Dermis microvascular lymphatic vessel endothelial cell (primary cell): ENCODE data around the gene PAQR3. TPM values are rescaled to one million over a fixed set of nuclear protein-coding genes. Genes with fewer than 3 reads are reported as not detected.

Source experiments
- DNase-seq, 2 donors: peaks; one replicate each; pipeline versions ENCODE4 v3.0.0 to v3.0.0-alpha.2; 2010; ENCODE audit warnings: low read depth in 2 of 2
- total RNA-seq: library from RNA; depleted of rRNA; stranded (reverse); fragments of >200 nt; gene quantifications from 2 replicates; pipeline ENCODE4 v1.2.1, GENCODE V29; 2014

PAQR3 gene
- total RNA-seq, 1 donor from 2014 or later = 15.9 TPM

DNA sequence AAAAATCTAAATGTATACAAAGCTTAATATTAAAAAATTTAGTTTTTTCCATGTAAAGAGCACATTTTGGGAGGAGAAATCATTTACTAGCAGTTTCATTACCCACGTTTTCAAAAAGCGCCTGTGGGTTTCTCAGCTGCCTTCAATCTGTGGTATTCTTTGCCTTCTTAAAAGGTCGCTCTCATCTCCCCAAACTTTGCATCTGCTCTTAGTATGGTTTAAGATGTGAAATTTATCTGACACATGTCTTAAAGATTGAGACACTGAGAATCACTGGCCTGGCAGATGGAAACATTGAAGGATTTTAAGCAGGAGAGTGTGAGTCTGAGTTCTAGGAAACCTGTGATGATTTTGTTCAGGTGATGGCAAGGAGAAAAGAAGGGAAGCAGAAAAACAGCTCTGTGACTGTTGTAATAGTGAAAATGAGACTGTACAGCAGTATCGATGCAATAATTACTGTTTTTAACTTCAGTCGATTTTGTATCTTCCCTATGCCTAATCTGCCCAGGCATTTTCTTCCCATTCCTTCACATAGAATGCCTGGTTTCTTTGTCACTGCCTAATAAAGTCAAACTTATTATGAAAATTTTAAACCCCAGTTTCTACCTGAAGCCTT lies 75.9 kb downstream of the PAQR3 start:
- no peak for DNase-seq

DNA sequence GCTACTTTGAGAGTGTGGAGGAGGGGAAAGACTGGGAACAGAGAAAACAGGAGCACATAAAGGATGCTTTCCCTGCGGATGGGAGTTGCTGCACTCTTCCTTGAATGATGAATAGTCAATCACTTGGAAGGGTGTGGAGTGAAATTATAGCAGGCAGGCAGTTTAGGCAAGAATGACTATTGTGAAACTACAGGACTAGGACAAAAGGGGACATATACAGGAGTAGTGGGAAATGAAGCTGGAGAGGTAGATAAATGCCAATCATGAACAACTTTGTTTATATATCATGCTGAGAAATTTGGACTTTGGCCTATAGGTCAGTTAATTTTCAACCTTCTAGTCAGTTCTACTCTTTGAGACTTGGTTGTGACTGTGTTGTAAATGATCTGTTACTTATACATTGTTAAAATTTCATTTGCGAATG lies 76.9 kb downstream of the PAQR3 start:
- no peak for DNase-seq

Other genes with a start within 250 kb of the PAQR3 start
- gene BMP2K, start 163.1 kb downstream of the PAQR3 start, total RNA-seq = 106 and 167 TPM in 2 replicates